Heart right ventricle (tissue), 16 donors: Measurements from ENCODE around the gene SH2D3C. TPM values are rescaled to one million over a fixed set of nuclear protein-coding genes. Genes with fewer than 3 reads are reported as not detected.

Experiments
- ATAC-seq, 8 donors: fragments of 200-7000 bp; cut with Tn5 transposase; one replicate each; pipeline ENCODE4 v1.9.1; 2020; ENCODE audit warnings: mild to moderate bottlenecking in 8 of 8, moderate library complexity in 8 of 8, moderate number of reproducible peaks in 1 of 8
- DNase-seq, 2 donors: peaks; one replicate each; pipeline ENCODE4 v3.0.0-alpha.2; 2020
- H3K27ac ChIP-seq, 10 donors: fragments of 200-600 bp; sonication (generic) in 2 of 10; one replicate each; pipeline versions ENCODE4 v1.5.0 to v1.8.0; 2020 to 2022; ENCODE audit warnings: mild to moderate bottlenecking in 3 of 10
- H3K27me3 ChIP-seq, 7 donors: fragments of 200-600 bp; one replicate each; pipeline ENCODE4 v1.8.0; 2021 to 2022; ENCODE audit warnings: mild to moderate bottlenecking in 2 of 7
- H3K36me3 ChIP-seq, 9 donors: fragments of 200-600 bp; sonication (generic) in 1 of 9; one replicate each; pipeline versions ENCODE4 v1.5.0 to v1.8.0; 2020 to 2022; ENCODE audit warnings: mild to moderate bottlenecking in 2 of 9
- H3K4me1 ChIP-seq, 9 donors: fragments of 200-600 bp; sonication (generic) in 1 of 9; one replicate each; pipeline versions ENCODE4 v1.5.0 to v1.8.0; 2020 to 2022; ENCODE audit warnings: mild to moderate bottlenecking in 4 of 9
- H3K4me3 ChIP-seq, 10 donors: fragments of 200-600 bp; sonication (generic) in 2 of 10; one replicate each; pipeline versions ENCODE4 v1.5.0 to v1.8.0; 2020 to 2022; ENCODE audit warnings: mild to moderate bottlenecking in 7 of 10, moderate library complexity in 2 of 10
- H3K9me3 ChIP-seq, 11 donors: fragments of 200-600 bp in 10 of 11; sonication (generic) in 2 of 11; one replicate each; pipeline versions ENCODE4 v1.5.0 to v1.8.0; 2013 to 2022; ENCODE audit warnings: mild to moderate bottlenecking in 2 of 11, control low read depth in 1 of 11, moderate library complexity in 1 of 11
- CTCF ChIP-seq, 9 donors: fragments of 200-600 bp; sonication (generic) in 2 of 9; IDR thresholded peaks; one replicate each; pipeline versions ENCODE4 v1.5.0 to v1.8.0; 2021 to 2022; ENCODE audit warnings: antibody characterized with exemption in 9 of 9, mild to moderate bottlenecking in 5 of 9, moderate library complexity in 1 of 9
- WGBS, 2 donors: extraction: QIAGEN DNeasy Blood & Tissue Kit; methylation state at CpG; one replicate each; pipeline ENCODE4 v1.1.7; 2013; ENCODE audit warnings: inconsistent platforms in 1 of 2; 5-methylcytosine and 5-hydroxymethylcytosine counted together
- intact Hi-C, 10 donors: fragments of 100-400 bp; cut with DNase I; formaldehyde crosslinking; loops; one replicate each; pipeline versions ENCODE4 v1.11.1 to v1.14.2; 2022
- microRNA-seq, 2 donors: library from miRNA; unstranded; fragments of <30 nt; microRNA quantifications; one replicate each; pipeline ENCODE4 v1.2.0, GENCODE V29; 2021
- polyA plus RNA-seq, 2 donors: library from polyadenylated mRNA; stranded (reverse); fragments of 200-250 nt; gene quantifications; one replicate each; pipeline ENCODE4 v1.2.3, GENCODE V29; 2013
- total RNA-seq, 10 donors: library from RNA; stranded (reverse); fragmentation: NEBNext Ultra II Directional in 3 of 10; extraction: Animal tissue kit (Norgen Biotek cat#: 25700) in 3 of 10; gene quantifications; one replicate each; pipeline versions ENCODE4 v1.2.1 to v1.2.4, GENCODE V29; 2021 to 2023
- donor health status: Arrhythmogenic right ventricular cardiomyopathy.
- donor health status: ischemic (EF 13 %, LVEDD 7.1; RV severe dilation, severe dysfunction).
- donor health status: healthy with polysubstance abuse.
- donor health status: DM: no; HTN: yes; CAD: no.
- donor health status: DM: no; HTN: no; CAD: no.
- donor health status: ischemic (EF 25% LVEDD 6.9; RV normal size, moderate dysfunction).
- donor health status: ischemic (EF 25% LVEDD 5.7; RV mildly dilated, moderate dysfunction).
- donor health status: healthy.
- donor health status: DM: yes; HTN: yes; CAD: no.
- donor health status: Ischemic cardiomyopathy.
- donor health status: ischemic (EF 35%, LVEDD 5.7; RV mildly dilated, moderate dysfunction).
- donor health status: nonischemic (EF 11% LVEDD 7.7; RV severe dilation, severe dysfunction).
- donor health status: DM: yes; HTN: yes; CAD: no.
- donor health status: PGD.
- donor health status: ischemic (EF 29% LVEDD 5.4; RV normal size, mild dysfunction).
- donor health status: nonischemic (EF 23%, LVEDD 6.1; RV moderate dilation, normal function).

The SH2D3C gene
- total and polyA plus RNA-seq, 12 donors = 10.9 to 36.7 (median 18.8) TPM

GRCh38 chr9:127692071-127692470 lies 86.4 kb downstream of the SH2D3C start:
- no peaks in the 10 kb centered on the region for H3K9me3 ChIP-seq
- ATAC-seq (no peak), DNase-seq (no peak)
- 89 to 90% methylated on average over 20 of the region's 20 CpGs for WGBS, 2 donors
- intact Hi-C loops = loop anchor here in 1 of 10 donors (10.0 kb wide), 1 partner anchor 197 kb away; no protein-coding TSS in a partner anchor
- H3K36me3 ChIP-seq = peaks cover 0 to 70% (median 30%) of the 10 kb centered on the region in 9 donors
- no peak overlapping the region for H3K4me3 ChIP-seq
- H3K4me1 ChIP-seq = no peaks in the 10 kb centered on the region
- H3K27ac ChIP-seq = no peak overlapping the region
- no peak for TF ChIP-seq CTCF (IDR thresholded peaks at IDR 0.05)
- no peaks in the 10 kb centered on the region for H3K27me3 ChIP-seq

DNA sequence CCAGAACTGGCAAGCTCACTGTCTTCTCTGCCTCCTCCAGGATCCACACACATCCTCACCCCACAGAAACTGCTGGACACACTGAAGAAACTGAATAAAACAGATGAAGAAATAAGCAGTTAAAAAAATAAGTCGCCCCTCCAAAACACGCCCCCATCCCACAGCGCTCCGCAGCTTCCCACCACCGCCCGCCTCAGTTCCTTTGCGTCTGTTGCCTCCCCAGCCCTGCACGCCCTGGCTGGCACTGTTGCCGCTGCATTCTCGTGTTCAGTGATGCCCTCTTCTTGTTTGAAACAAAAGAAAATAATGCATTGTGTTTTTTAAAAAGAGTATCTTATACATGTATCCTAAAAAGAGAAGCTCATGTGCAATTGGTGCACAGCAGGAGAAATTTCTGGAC lies 87.7 kb downstream of the SH2D3C start:
- Histone ChIP-seq H3K27ac (no peak overlapping the region), H3K36me3 (peaks cover 0 to 83% (median 41%) of the 10 kb centered on the region in 9 donors), H3K27me3 (no peaks in the 10 kb centered on the region), H3K4me1 (no peaks in the 10 kb centered on the region), H3K9me3 (no peaks in the 10 kb centered on the region), H3K4me3 (no peak overlapping the region)
- no peak for TF ChIP-seq CTCF (IDR thresholded peaks at IDR 0.05)
- no peak for ATAC-seq
- 93 to 96% methylated on average over 10 of the region's 10 CpGs for WGBS, 2 donors
- no peak for DNase-seq
- intact Hi-C loops = loop anchor here in 1 of 10 donors (10.0 kb wide), 1 partner anchor 196 kb away; no protein-coding TSS in a partner anchor

- TF ChIP-seq CTCF (IDR thresholded peaks at IDR 0.05) = no peak
- Histone ChIP-seq H3K27me3 (no peaks in the 10 kb centered on the region), H3K27ac (no peak overlapping the region), H3K36me3 (peaks cover 0 to 90% (median 47%) of the 10 kb centered on the region in 9 donors), H3K4me1 (no peaks in the 10 kb centered on the region), H3K4me3 (no peak overlapping the region), H3K9me3 (no peaks in the 10 kb centered on the region)
- 94 to 96% methylated on average over 13 of the region's 13 CpGs for WGBS, 2 donors
- intact Hi-C loops = no loop called here
- DNase-seq (no peak), ATAC-seq (no peak)
These were observed 89.0 kb downstream of the SH2D3C start for GRCh38 chr9:127689329-127690000.

Small RNA genes lying within 50 kb of the gene (microRNA-seq; reads per million reads assigned to microRNA genes)
- gene MIR2861 = 0 reads per million in 2 donors
- gene MIR3960 = 0 reads per million in 2 donors

Other genes with a start within 250 kb of the SH2D3C start
- 10 to 100 TPM; 36.8 to 59.2 (median 49.4) TPM for gene STXBP1, start 166.4 kb downstream of the SH2D3C start, total RNA-seq
- 10 to 100 TPM; 14.4 to 16.5 TPM for gene STXBP1, start 166.4 kb downstream of the SH2D3C start, polyA plus RNA-seq
- under 1 TPM in 2 of 10 donors, not detected in 8; 0.10 to 0.13 TPM for gene CFAP157, start 71.7 kb downstream of the SH2D3C start, total RNA-seq
- gene CFAP157, start 71.7 kb downstream of the SH2D3C start, polyA plus RNA-seq = under 1 TPM; 0.15 to 0.19 TPM
- gene PTRH1, start 63.0 kb downstream of the SH2D3C start, total RNA-seq = 10 to 100 TPM in 8 of 10 donors, 1 to 10 TPM in 2; 8.1 to 14.1 (median 11.5) TPM
- gene PTRH1, start 63.0 kb downstream of the SH2D3C start, polyA plus RNA-seq = 10 to 100 TPM; 10.8 to 47.0 TPM
- under 1 TPM in 9 of 10 donors, not detected in 1; 0.04 to 0.61 (median 0.32) TPM for gene TTC16, start 62.6 kb downstream of the SH2D3C start, total RNA-seq
- gene TTC16, start 62.6 kb downstream of the SH2D3C start, polyA plus RNA-seq = 1 to 10 TPM in 1 of 2 donors, under 1 TPM in 1; 0.04 to 1.4 TPM
- 1 to 10 TPM; 1.5 to 6.3 (median 2.2) TPM for gene TOR2A, start 43.4 kb downstream of the SH2D3C start, total RNA-seq
- 1 to 10 TPM; 6.9 to 7.6 TPM for gene TOR2A, start 43.4 kb downstream of the SH2D3C start, polyA plus RNA-seq
- 10 to 100 TPM; 30.9 to 59.0 (median 44.1) TPM for gene CDK9, start 7.4 kb upstream of the SH2D3C start, total RNA-seq
- gene CDK9, start 7.4 kb upstream of the SH2D3C start, polyA plus RNA-seq = 10 to 100 TPM; 32.5 to 47.7 TPM
- gene FPGS, start 24.2 kb upstream of the SH2D3C start, total RNA-seq = 10 to 100 TPM; 40.2 to 58.5 (median 46.5) TPM
- 10 to 100 TPM; 40.7 to 45.5 TPM for gene FPGS, start 24.2 kb upstream of the SH2D3C start, polyA plus RNA-seq
- gene ENG, start 76.0 kb upstream of the SH2D3C start, total RNA-seq = 100 to 1,000 TPM in 8 of 10 donors, 10 to 100 TPM in 2; 76.8 to 263 (median 137) TPM
- gene ENG, start 76.0 kb upstream of the SH2D3C start, polyA plus RNA-seq = 100 to 1,000 TPM; 199 to 310 TPM
- gene AK1, start 99.0 kb upstream of the SH2D3C start, total RNA-seq = 100 to 1,000 TPM; 553 to 918 (median 731) TPM
- 1,000 to 10,000 TPM in 1 of 2 donors, 100 to 1,000 TPM in 1; 500 to 1,050 TPM for gene AK1, start 99.0 kb upstream of the SH2D3C start, polyA plus RNA-seq
- gene ST6GALNAC6, start 120.9 kb upstream of the SH2D3C start, total RNA-seq = 10 to 100 TPM; 32.8 to 52.0 (median 44.7) TPM
- 10 to 100 TPM; 33.0 to 40.5 TPM for gene ST6GALNAC6, start 120.9 kb upstream of the SH2D3C start, polyA plus RNA-seq
- 10 to 100 TPM; 23.2 to 52.9 (median 33.9) TPM for gene ST6GALNAC4, start 138.4 kb upstream of the SH2D3C start, total RNA-seq
- 10 to 100 TPM; 10.8 to 48.6 TPM for gene ST6GALNAC4, start 138.4 kb upstream of the SH2D3C start, polyA plus RNA-seq
- under 1 TPM in 7 of 10 donors, not detected in 3; 0.25 to 0.59 (median 0.47) TPM for gene PIP5KL1, start 152.1 kb upstream of the SH2D3C start, total RNA-seq
- gene PIP5KL1, start 152.1 kb upstream of the SH2D3C start, polyA plus RNA-seq = under 1 TPM in 1 of 2 donors, not detected in 1; 0.28 TPM
- 10 to 100 TPM in 8 of 10 donors, 1 to 10 TPM in 2; 7.2 to 15.4 (median 12.3) TPM for gene DPM2, start 159.2 kb upstream of the SH2D3C start, total RNA-seq
- gene DPM2, start 159.2 kb upstream of the SH2D3C start, polyA plus RNA-seq = 10 to 100 TPM; 16.7 to 31.1 TPM
- 10 to 100 TPM; 11.1 to 33.5 (median 25.1) TPM for gene EEIG1, start 202.3 kb upstream of the SH2D3C start, total RNA-seq
- gene EEIG1, start 202.3 kb upstream of the SH2D3C start, polyA plus RNA-seq = 10 to 100 TPM in 1 of 2 donors, 1 to 10 TPM in 1; 6.7 to 13.0 TPM